Activated naive CD8-positive, alpha-beta T cell (primary cell): ENCODE results near the gene NGEF.

Experiments used
- H3K27ac Mint-ChIP-seq: one replicate; pipeline ENCODE4 v1.8.0; 2021; ENCODE audit warnings: mixed read lengths
- H3K27me3 Mint-ChIP-seq: one replicate; pipeline ENCODE4 v1.8.0; 2021; ENCODE audit warnings: mixed read lengths
- H3K36me3 Mint-ChIP-seq: one replicate; pipeline ENCODE4 v1.8.0; 2021; ENCODE audit warnings: mixed read lengths
- H3K4me1 Mint-ChIP-seq: one replicate; pipeline ENCODE4 v1.8.0; 2021; ENCODE audit warnings: low read depth, mixed read lengths
- H3K4me3 Mint-ChIP-seq: one replicate; pipeline ENCODE4 v1.8.0; 2021; ENCODE audit warnings: mild to moderate bottlenecking, mixed read lengths
- H3K9me3 Mint-ChIP-seq: one replicate; pipeline ENCODE4 v1.8.0; 2021; ENCODE audit warnings: low read depth, mixed read lengths

NGEF gene

DNA sequence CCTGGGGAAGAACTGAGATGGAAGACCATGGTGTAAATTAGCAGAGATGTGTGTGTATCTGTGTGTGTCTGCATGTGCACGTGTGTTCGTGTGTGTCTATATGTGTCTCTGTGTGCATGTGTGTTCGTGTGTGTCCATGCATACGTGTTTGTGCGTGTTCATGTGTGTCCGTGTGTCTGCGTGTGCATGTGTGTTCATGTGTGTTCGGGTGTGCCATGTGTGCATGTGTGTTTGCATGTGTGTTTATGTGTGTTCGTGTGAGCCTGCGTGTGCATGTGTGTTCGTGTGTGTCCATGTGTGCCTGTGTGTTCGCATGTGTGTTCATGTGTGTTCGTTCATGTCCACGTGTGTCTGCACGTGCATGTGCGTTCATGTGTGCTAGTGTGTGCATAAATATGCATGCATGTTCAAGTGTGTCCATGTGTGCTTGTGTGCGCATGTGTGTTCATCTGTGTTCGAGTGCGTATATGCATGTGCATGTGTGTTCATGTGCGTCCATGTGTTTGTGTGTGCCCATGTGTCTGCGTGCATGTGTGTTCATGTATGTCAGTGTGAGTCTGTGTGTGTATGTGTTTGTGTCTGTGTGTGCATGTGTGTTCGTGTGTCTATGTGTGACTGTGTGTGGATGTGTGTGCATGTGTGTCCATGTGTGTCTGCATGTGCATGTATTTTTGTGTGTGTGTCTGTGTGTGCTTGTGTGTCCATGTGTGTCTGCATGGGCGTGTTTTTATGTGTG, 22.5 kb upstream of the NGEF start:
- H3K9me3 Mint-ChIP-seq = no peaks in the 10 kb centered on the region
- no peaks in the 10 kb centered on the region for H3K36me3 Mint-ChIP-seq
- no peaks in the 10 kb centered on the region for H3K27me3 Mint-ChIP-seq
- no peak overlapping the region for H3K27ac Mint-ChIP-seq
- no peaks in the 10 kb centered on the region for H3K4me1 Mint-ChIP-seq
- H3K4me3 Mint-ChIP-seq = no peak overlapping the region

- Mint-ChIP-seq H3K27ac (no peak overlapping the region), H3K4me3 (no peak overlapping the region), H3K4me1 (peaks cover 2% of the 10 kb centered on the region)
Measured at GRCh38 chr2:233034091-233034882, 21.2 kb upstream of the NGEF start.

DNA sequence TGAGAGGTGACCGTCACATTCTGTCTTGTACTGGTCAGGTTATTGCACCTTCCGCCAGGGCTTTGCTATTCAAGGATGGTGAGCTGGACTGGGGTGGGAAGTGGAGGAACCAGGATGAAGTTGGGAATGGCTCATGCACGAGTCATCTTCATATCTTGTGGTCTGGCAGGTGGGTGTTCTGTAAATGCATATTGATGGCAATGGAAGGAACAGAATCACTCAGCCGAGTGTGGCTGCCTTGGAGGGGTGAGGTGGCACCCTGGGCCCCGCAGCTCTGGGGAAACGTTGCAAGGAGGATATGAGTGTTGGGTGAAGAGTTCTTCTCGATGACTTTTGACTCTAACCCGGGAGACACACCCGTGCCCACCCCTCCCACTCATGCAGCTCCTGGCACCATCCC, 20.6 kb upstream of the NGEF start:
- H3K36me3 Mint-ChIP-seq = no peaks in the 10 kb centered on the region
- H3K4me3 Mint-ChIP-seq = no peak overlapping the region
- H3K4me1 Mint-ChIP-seq = peaks cover 2% of the 10 kb centered on the region
- no peak overlapping the region for H3K27ac Mint-ChIP-seq
- H3K27me3 Mint-ChIP-seq = no peaks in the 10 kb centered on the region
- H3K9me3 Mint-ChIP-seq = no peaks in the 10 kb centered on the region

More at GRCh38 chr2:233034091-233034882, 21.2 kb upstream of the NGEF start:
- H3K36me3 Mint-ChIP-seq = no peaks in the 10 kb centered on the region
- no peaks in the 10 kb centered on the region for H3K9me3 Mint-ChIP-seq
- no peaks in the 10 kb centered on the region for H3K27me3 Mint-ChIP-seq

DNA sequence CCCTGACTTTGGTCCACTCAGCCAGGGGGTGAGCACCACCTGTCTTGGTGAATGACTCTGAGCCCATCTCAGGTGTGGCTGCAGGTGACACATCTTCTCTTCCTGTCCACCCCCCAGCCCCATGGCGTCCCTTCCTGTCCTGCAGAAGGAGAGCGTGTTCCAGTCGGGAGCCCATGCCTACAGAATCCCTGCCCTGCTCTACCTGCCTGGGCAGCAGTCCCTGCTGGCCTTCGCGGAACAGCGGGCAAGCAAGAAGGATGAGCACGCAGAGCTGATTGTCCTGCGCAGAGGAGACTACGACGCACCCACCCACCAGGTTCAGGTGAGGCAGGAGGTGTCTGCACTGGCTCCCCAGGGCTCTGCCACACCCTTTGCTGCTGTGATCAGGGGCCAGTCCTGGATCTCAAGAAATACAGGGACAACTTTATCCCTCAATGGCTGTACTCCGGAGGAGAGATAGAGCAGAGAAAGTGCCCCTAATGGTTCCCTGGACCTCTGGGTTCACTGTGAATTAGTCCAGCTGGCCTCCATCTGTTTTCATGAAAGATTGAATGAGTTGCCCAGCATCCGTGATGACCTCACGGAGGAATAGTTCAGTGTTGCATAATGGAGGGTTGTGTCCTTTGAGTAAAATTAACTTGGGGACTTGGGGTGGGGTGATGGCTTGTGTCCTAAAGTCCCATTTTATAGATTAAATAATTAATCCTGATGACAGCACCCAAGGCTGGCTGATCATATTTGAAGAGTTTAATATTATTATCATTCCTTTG, 19.7 kb upstream of the NGEF start, which contains the start of gene NEU2:
NEU2 (plus strand) TSS at position 122 of the 770 bp plus-strand sequence; CDS start at position 122, 0 bp downstream.
- no peak within 1 kb of the TSS for H3K4me3 Mint-ChIP-seq

GRCh38 chr2:233031556-233032500, 18.8 kb upstream of the NGEF start:
- Mint-ChIP-seq H3K4me1 (peaks cover 2% of the 10 kb centered on the region), H3K27me3 (no peaks in the 10 kb centered on the region), H3K36me3 (no peaks in the 10 kb centered on the region), H3K4me3 (no peak overlapping the region), H3K27ac (no peak overlapping the region), H3K9me3 (no peaks in the 10 kb centered on the region)

More for the DNA sequence above, 19.7 kb upstream of the NGEF start, which contains the start of gene NEU2:
- Mint-ChIP-seq H3K27me3 (no peaks in the 10 kb centered on the region), H3K4me1 (peaks cover 2% of the 10 kb centered on the region), H3K36me3 (no peaks in the 10 kb centered on the region), H3K9me3 (no peaks in the 10 kb centered on the region), H3K27ac (no peak within 1 kb of the TSS)

GRCh38 chr2:233029321-233029720, 16.3 kb upstream of the NGEF start:
- H3K36me3 Mint-ChIP-seq = no peaks in the 10 kb centered on the region
- H3K9me3 Mint-ChIP-seq = no peaks in the 10 kb centered on the region
- no peaks in the 10 kb centered on the region for H3K27me3 Mint-ChIP-seq
- no peak overlapping the region for H3K4me3 Mint-ChIP-seq
- H3K4me1 Mint-ChIP-seq = peaks cover 2% of the 10 kb centered on the region
- no peak overlapping the region for H3K27ac Mint-ChIP-seq

DNA sequence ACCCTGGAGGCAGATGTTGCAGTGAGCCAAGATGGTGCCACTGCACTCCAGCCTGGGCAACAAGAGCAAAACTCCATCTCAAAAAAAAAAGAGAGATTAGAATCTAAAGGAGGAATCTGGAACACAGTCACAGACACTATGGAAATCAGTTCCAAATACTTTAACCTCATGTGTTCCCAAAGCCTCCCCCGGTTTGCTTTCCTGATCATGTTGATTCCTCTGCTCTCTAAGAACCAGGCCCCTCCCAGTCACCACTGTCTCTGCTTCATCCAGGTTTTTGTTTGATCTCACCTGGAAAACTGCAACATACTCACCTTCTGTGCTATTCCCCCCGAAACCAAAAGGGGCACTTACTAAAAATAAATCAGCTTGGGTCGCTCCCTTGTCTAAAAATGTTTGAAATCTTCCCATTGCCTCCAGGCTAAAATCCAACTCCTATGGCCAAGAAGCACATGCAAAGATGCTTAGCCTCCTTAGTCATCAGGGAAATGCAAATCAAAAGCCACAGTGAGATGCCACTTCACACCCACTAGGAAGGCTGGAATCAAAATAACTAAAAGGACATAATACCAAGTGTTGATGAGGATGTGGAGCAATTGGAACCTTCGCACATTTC, 13.2 kb upstream of the NGEF start:
- Mint-ChIP-seq H3K4me1 (peaks cover 2% of the 10 kb centered on the region), H3K4me3 (no peak overlapping the region), H3K27me3 (no peaks in the 10 kb centered on the region), H3K9me3 (no peaks in the 10 kb centered on the region), H3K27ac (no peak overlapping the region), H3K36me3 (no peaks in the 10 kb centered on the region)

- no peaks in the 10 kb centered on the region for H3K9me3 Mint-ChIP-seq
- H3K4me1 Mint-ChIP-seq = peaks cover 2% of the 10 kb centered on the region
- no peak overlapping the region for H3K27ac Mint-ChIP-seq
- no peak overlapping the region for H3K4me3 Mint-ChIP-seq
- no peaks in the 10 kb centered on the region for H3K27me3 Mint-ChIP-seq
- H3K36me3 Mint-ChIP-seq = no peaks in the 10 kb centered on the region
Measured at GRCh38 chr2:233025706-233026105, 12.7 kb upstream of the NGEF start.

DNA sequence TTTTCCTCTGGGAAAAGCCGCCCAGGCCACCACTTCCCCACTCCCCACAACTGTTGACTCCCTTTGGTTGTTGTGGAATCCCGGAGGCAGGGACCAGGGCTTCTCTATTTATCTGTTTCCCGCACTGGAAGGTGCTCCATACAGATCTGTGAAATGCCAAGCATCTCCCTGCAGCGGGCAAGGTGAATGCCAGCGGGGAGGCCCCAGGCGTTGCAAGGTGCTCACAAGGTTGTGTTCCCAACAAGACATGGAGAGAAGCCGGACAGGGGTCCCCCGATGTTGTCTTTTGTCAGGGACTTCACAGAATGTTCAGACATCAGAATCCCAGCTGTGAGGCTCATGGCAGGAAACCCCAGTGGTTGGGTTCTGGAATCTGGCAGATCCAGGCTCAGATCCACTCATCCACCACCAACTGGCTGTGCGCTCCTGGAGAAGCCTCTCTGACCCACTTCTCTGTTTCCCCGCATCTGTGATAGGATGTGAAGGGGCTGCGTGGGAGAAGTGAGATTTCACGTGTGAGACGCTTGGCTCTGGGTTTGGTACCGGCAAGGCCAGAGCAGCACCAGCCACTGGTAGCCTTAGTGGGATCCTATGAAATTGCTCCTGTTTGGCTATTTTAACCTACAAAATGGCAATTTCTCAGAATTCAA, 10.8 kb upstream of the NGEF start:
- H3K4me1 Mint-ChIP-seq = no peaks in the 10 kb centered on the region
- no peak overlapping the region for H3K27ac Mint-ChIP-seq
- no peaks in the 10 kb centered on the region for H3K27me3 Mint-ChIP-seq
- H3K9me3 Mint-ChIP-seq = no peaks in the 10 kb centered on the region
- H3K4me3 Mint-ChIP-seq = no peak overlapping the region
- H3K36me3 Mint-ChIP-seq = no peaks in the 10 kb centered on the region

GRCh38 chr2:233023007-233023760, 10.1 kb upstream of the NGEF start:
- Mint-ChIP-seq H3K4me3 (no peak overlapping the region), H3K36me3 (no peaks in the 10 kb centered on the region), H3K9me3 (no peaks in the 10 kb centered on the region), H3K27me3 (no peaks in the 10 kb centered on the region), H3K27ac (no peak overlapping the region), H3K4me1 (no peaks in the 10 kb centered on the region)

- H3K27ac Mint-ChIP-seq = no peak overlapping the region
- H3K4me1 Mint-ChIP-seq = no peaks in the 10 kb centered on the region
- H3K27me3 Mint-ChIP-seq = no peaks in the 10 kb centered on the region
- no peaks in the 10 kb centered on the region for H3K36me3 Mint-ChIP-seq
- H3K9me3 Mint-ChIP-seq = no peaks in the 10 kb centered on the region
- no peak overlapping the region for H3K4me3 Mint-ChIP-seq
Measured at GRCh38 chr2:233022561-233022960, 9.5 kb upstream of the NGEF start.

- no peaks in the 10 kb centered on the region for H3K36me3 Mint-ChIP-seq
- no peaks in the 10 kb centered on the region for H3K4me1 Mint-ChIP-seq
- H3K9me3 Mint-ChIP-seq = no peaks in the 10 kb centered on the region
- no peak overlapping the region for H3K27ac Mint-ChIP-seq
- no peaks in the 10 kb centered on the region for H3K27me3 Mint-ChIP-seq
- H3K4me3 Mint-ChIP-seq = no peak overlapping the region
Measured at GRCh38 chr2:233021771-233022170, 8.7 kb upstream of the NGEF start.

DNA sequence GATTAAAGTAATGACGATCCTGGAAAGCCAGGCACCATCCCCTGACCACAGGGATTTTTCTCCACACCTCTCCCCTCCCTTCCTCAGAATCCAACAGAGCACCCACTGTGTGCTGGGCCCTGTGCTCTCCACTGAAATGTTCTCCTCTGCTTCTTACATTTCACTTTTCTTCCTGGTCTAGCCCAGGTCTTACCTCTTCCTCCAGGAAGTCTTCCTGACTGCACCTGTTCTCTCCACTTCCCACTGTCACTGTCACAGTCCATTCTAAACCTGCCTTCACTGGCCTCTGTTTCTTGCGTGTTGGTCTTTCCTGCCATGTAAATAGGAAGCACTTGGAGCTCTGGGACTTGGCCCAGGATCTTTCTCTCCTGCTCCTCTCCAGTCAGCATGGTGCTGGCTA, 7.4 kb upstream of the NGEF start:
- Mint-ChIP-seq H3K27ac (no peak overlapping the region), H3K4me3 (no peak overlapping the region), H3K27me3 (no peaks in the 10 kb centered on the region), H3K9me3 (no peaks in the 10 kb centered on the region), H3K36me3 (no peaks in the 10 kb centered on the region), H3K4me1 (no peaks in the 10 kb centered on the region)
